ENCODE data around the gene NUPR1. TPM values are rescaled to one million over a fixed set of nuclear protein-coding genes. Genes with fewer than 3 reads are reported as not detected.
"Not testable (repeated sequence)": the region's sequence is repeated elsewhere in the genome, so short reads cannot be mapped to it uniquely, and the experiment has no call there.

NUPR1 gene
- total RNA-seq, 1 experiment from 2014 or later, result not detected

DNA sequence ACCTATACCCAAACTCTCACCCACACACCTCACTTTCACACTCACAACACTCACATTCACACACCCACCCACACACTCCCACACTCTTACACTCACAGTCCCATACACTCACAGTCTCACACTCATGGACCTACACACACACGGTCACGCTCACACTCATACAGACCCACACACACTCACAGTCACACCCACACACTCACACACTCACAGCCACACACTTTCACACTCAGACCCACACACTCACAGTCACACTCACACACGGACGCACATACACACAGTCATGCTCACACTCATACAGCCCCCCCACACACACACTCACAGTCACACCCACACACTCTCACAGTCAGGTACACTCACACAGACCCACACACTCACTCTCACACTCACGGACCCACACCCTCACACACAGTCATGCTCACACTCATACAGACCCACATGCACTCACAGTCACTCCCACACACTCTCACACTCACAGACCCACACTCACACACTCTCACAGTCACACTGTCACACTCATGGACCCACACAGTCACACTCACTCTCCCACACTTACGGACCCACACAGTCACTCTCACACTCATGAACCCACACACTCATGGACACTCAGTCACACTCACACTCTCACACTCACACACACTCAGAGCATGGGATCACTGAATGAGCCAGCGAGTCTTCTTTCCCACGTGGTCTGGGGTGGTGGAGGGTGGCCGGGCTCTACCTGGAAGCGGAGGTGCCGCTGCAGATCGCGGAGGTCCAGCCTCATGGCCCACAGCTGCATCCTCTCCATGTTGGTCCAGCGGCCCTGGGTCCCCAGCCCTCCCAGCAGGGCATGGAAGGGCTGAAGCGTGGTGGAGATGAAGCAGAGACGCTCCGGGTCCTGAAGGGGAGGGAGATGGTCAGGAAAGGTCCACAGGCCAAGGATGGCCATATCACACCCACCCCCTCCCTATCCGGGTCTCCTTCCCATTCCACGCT, 37.2 kb downstream of the NUPR1 start:
- Histone ChIP-seq H3K9ac (ENCODE audit: low read length) (no peak overlapping the region), H3K9me3 (ENCODE audit: low read length) (no peaks in the 10 kb centered on the region)

DNA sequence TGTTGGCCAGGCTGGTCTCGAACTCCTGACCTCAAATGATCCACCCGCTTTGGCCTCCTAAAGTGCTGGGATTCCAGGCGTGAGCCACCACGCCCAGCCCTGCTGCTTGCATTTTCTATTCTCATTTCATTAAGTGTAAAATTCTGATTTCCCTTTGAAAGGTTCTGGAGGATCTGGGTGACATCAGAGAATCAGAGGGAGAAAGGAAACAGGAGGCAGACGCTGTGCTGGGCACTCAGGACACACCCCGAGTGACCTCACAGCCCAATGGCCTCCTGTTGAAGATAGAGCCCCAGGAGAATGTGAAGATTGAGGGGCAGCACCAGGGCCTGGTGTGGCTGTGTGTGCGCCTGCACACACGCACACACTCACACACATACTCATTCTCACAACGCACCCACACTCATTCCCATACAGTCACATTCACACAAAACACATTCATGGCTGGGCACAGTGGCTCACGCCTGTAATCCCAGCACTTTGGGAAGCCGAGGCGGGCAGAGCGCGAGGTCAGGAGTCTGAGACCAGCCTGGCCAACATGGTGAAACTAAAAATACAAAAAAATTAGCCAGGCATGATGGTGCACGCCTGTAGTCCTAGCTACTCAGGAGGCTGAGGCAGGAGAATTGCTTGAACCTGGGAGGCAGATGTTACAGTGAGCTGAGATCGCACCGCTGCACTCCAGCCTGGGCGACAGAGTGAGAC, 38.1 kb downstream of the NUPR1 start:
- H3K9me2 ChIP-seq (replicated peaks; ENCODE audit: insufficient read depth, low read length); H3K27me3 ChIP-seq (ENCODE audit: low read length); H3K36me3 ChIP-seq (ENCODE audit: insufficient read depth, low read length); H3K9me3 ChIP-seq (ENCODE audit: low read length); H3K4me2 ChIP-seq (ENCODE audit: low read depth, low read length, poor library complexity, severe bottlenecking); H3K79me2 ChIP-seq (ENCODE audit: low read length); H3K4me3 ChIP-seq (ENCODE audit: low read length); H3K9ac ChIP-seq (ENCODE audit: low read length); H3K27ac ChIP-seq (ENCODE audit: low read length); H2AFZ ChIP-seq (ENCODE audit: low read length); DNase-seq; H4K20me1 ChIP-seq (ENCODE audit: insufficient read depth, low read depth, low read length); H3K4me1 ChIP-seq (ENCODE audit: low read length): not testable (repeated sequence)

More for the DNA sequence above, 37.2 kb downstream of the NUPR1 start:
- Histone ChIP-seq H3K4me1 (ENCODE audit: low read length) (no peaks in the 10 kb centered on the region), H3K4me2 (ENCODE audit: low read depth, low read length, poor library complexity, severe bottlenecking) (no peak overlapping the region), H4K20me1 (ENCODE audit: insufficient read depth, low read depth, low read length) (no peaks in the 10 kb centered on the region), H3K36me3 (ENCODE audit: insufficient read depth, low read length) (no peaks in the 10 kb centered on the region), H3K4me3 (ENCODE audit: low read length) (no peak overlapping the region), H3K27me3 (ENCODE audit: low read length) (no peaks in the 10 kb centered on the region), H3K9me2 (replicated peaks; ENCODE audit: insufficient read depth, low read length) (no peaks in the 10 kb centered on the region), H3K79me2 (ENCODE audit: low read length) (no peaks in the 10 kb centered on the region), H2AFZ (ENCODE audit: low read length) (no peak overlapping the region), H3K27ac (ENCODE audit: low read length) (no peak overlapping the region)
- no peak for DNase-seq

- Histone ChIP-seq H3K27me3 (ENCODE audit: low read length) (no peaks in the 10 kb centered on the region), H4K20me1 (ENCODE audit: insufficient read depth, low read depth, low read length) (no peaks in the 10 kb centered on the region), H3K4me2 (ENCODE audit: low read depth, low read length, poor library complexity, severe bottlenecking) (no peak overlapping the region), H3K27ac (ENCODE audit: low read length) (no peak overlapping the region), H3K4me1 (ENCODE audit: low read length) (peaks cover 2% of the 10 kb centered on the region), H3K79me2 (ENCODE audit: low read length) (no peaks in the 10 kb centered on the region), H3K9ac (ENCODE audit: low read length) (no peak overlapping the region), H3K9me3 (ENCODE audit: low read length) (no peaks in the 10 kb centered on the region), H3K4me3 (ENCODE audit: low read length) (no peak overlapping the region), H3K36me3 (ENCODE audit: insufficient read depth, low read length) (no peaks in the 10 kb centered on the region), H2AFZ (ENCODE audit: low read length) (no peak overlapping the region), H3K9me2 (replicated peaks; ENCODE audit: insufficient read depth, low read length) (no peaks in the 10 kb centered on the region)
- DNase-seq, result no peak
Measured at GRCh38 chr16:28499854-28500253, 38.9 kb downstream of the NUPR1 start.

DNA sequence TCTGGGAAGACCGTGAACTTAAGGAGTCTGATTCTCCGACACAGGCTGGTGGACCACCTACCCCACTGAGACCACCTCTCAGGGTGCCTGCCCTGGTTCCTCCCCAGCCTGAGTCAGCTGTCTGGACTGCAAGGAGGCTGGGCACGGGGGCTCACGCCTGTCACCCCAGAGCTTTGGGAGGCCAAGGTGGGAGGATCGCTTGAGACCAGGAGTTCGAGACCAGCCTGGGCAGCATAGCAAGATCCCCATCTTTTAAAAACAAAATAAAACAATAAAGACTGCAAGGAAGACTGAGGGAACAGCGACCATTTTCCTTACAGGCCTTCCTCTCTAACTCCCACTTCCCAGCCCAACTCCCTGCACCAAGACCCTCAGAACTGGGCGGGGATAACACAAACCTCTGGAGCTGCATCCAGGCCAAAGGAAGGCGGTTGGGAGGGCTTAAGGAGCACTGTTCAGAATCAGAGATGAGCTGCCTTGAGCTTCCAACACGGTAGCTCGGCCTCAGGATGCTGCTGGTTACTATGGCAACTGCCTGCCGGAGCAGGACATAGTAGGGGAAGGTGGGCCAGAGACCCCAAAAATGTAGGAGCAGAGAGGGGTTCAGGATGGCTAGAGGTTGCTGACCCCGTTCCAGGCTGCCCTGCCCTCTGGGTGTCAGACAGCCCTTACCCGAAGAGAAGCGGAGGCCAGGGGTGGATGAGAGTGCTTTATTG, 40.0 kb downstream of the NUPR1 start:
- Histone ChIP-seq H4K20me1 (ENCODE audit: insufficient read depth, low read depth, low read length) (no peaks in the 10 kb centered on the region), H3K9me3 (ENCODE audit: low read length) (no peaks in the 10 kb centered on the region), H3K4me3 (ENCODE audit: low read length) (no peak overlapping the region), H3K27me3 (ENCODE audit: low read length) (no peaks in the 10 kb centered on the region), H3K36me3 (ENCODE audit: insufficient read depth, low read length) (no peaks in the 10 kb centered on the region), H2AFZ (ENCODE audit: low read length) (no peak overlapping the region), H3K79me2 (ENCODE audit: low read length) (no peaks in the 10 kb centered on the region), H3K9ac (ENCODE audit: low read length) (no peak overlapping the region), H3K4me1 (ENCODE audit: low read length) (peaks cover 13% of the 10 kb centered on the region), H3K9me2 (replicated peaks; ENCODE audit: insufficient read depth, low read length) (no peaks in the 10 kb centered on the region), H3K4me2 (ENCODE audit: low read depth, low read length, poor library complexity, severe bottlenecking) (no peak overlapping the region), H3K27ac (ENCODE audit: low read length) (no peak overlapping the region)
- DNase-seq, result no peak

DNA sequence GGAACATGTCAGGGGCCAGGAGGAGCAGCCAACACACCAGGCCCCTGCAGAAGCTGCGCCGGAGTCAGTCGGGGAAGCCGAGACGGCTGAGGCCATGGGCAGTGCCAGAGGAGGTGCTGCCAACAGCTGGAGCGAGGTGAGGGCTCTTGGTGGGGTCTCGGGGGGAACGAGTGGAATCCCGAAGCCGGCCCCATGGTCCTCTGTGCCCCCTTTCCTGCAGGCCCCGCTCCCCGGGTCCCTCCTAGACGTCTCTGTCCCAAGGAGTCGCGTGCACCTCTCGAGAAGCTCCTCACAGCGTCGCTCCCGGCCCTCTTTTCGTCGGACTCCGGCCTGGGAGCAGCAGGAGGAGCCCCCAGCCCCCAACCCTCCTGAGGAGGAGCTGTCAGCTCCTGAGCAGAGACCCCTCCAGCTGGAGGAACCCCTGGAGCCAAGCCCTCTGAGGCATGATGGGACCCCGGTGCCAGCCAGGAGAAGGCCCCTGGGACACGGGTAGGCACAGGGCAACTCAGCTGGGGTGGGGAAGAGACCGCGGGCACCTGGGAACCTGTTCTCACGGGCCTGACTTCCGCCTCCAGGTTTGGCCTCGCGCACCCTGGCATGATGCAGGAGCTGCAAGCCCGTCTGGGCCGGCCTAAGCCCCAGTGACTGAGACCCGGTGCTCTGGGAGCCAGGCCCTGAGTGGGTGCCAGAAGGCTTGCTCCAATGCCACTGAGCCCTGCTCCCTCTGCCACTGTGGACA, 40.7 kb downstream of the NUPR1 start:
- Histone ChIP-seq H3K27ac (ENCODE audit: low read length) (no peak overlapping the region), H3K79me2 (ENCODE audit: low read length) (no peaks in the 10 kb centered on the region), H2AFZ (ENCODE audit: low read length) (no peak overlapping the region), H3K4me2 (ENCODE audit: low read depth, low read length, poor library complexity, severe bottlenecking) (no peak overlapping the region), H3K4me3 (ENCODE audit: low read length) (no peak overlapping the region), H3K9me3 (ENCODE audit: low read length) (no peaks in the 10 kb centered on the region), H3K27me3 (ENCODE audit: low read length) (no peaks in the 10 kb centered on the region), H3K9me2 (replicated peaks; ENCODE audit: insufficient read depth, low read length) (no peaks in the 10 kb centered on the region), H3K4me1 (ENCODE audit: low read length) (peaks cover 21% of the 10 kb centered on the region), H3K9ac (ENCODE audit: low read length) (no peak overlapping the region), H3K36me3 (ENCODE audit: insufficient read depth, low read length) (no peaks in the 10 kb centered on the region), H4K20me1 (ENCODE audit: insufficient read depth, low read depth, low read length) (no peaks in the 10 kb centered on the region)
- DNase-seq, result no peak

DNA sequence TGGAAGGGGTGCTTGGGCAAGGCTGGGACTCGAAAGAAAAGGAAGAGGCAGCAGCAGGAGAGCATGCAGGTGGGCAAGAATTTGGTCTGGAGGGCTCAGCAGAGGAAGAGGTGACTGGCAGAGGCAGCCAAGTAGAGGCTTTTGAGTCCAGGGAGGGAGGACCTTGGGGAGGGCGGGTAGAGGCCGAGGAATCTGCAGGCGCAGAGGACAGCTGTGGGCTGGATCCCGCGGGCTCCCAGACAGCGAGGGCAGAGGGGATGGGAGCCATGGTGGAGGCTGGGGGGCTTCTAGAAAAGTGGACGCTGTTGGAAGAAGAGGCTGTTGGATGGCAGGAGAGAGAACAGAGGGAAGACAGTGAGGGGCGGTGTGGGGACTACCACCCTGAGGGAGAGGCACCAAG, 41.4 kb downstream of the NUPR1 start:
- Histone ChIP-seq H3K9ac (ENCODE audit: low read length) (no peak overlapping the region), H3K27ac (ENCODE audit: low read length) (no peak overlapping the region), H3K36me3 (ENCODE audit: insufficient read depth, low read length) (no peaks in the 10 kb centered on the region), H3K4me1 (ENCODE audit: low read length) (peaks cover 27% of the 10 kb centered on the region), H3K9me2 (replicated peaks; ENCODE audit: insufficient read depth, low read length) (no peaks in the 10 kb centered on the region), H4K20me1 (ENCODE audit: insufficient read depth, low read depth, low read length) (no peaks in the 10 kb centered on the region), H3K79me2 (ENCODE audit: low read length) (no peaks in the 10 kb centered on the region), H2AFZ (ENCODE audit: low read length) (no peak overlapping the region), H3K4me3 (ENCODE audit: low read length) (no peak overlapping the region), H3K4me2 (ENCODE audit: low read depth, low read length, poor library complexity, severe bottlenecking) (no peak overlapping the region), H3K27me3 (ENCODE audit: low read length) (no peaks in the 10 kb centered on the region), H3K9me3 (ENCODE audit: low read length) (no peaks in the 10 kb centered on the region)
- no peak for DNase-seq

- H2AFZ ChIP-seq (ENCODE audit: low read length), result no peak overlapping the region
- no peaks in the 10 kb centered on the region for H3K9me2 ChIP-seq (replicated peaks; ENCODE audit: insufficient read depth, low read length)
- H3K27me3 ChIP-seq (ENCODE audit: low read length), result no peaks in the 10 kb centered on the region
- H3K79me2 ChIP-seq (ENCODE audit: low read length), result no peaks in the 10 kb centered on the region
- no peak overlapping the region for H3K9ac ChIP-seq (ENCODE audit: low read length)
- no peak overlapping the region for H3K27ac ChIP-seq (ENCODE audit: low read length)
- no peak for DNase-seq
- H3K36me3 ChIP-seq (ENCODE audit: insufficient read depth, low read length), result no peaks in the 10 kb centered on the region
- H3K4me3 ChIP-seq (ENCODE audit: low read length), result no peak overlapping the region
- H3K4me1 ChIP-seq (ENCODE audit: low read length), result peaks cover 31% of the 10 kb centered on the region
- H3K9me3 ChIP-seq (ENCODE audit: low read length), result no peaks in the 10 kb centered on the region
- no peaks in the 10 kb centered on the region for H4K20me1 ChIP-seq (ENCODE audit: insufficient read depth, low read depth, low read length)
- H3K4me2 ChIP-seq (ENCODE audit: low read depth, low read length, poor library complexity, severe bottlenecking), result no peak overlapping the region
Measured at GRCh38 chr16:28496844-28497243, 41.9 kb downstream of the NUPR1 start.
